Endothelial cell of umbilical vein (primary cell): ENCODE results near the gene IDUA.

Experiments used
- CTCF ChIP-seq, 2 donors: IDR thresholded peaks; 1 replicate in 1 of 2; 2 replicates in 1 of 2; pipeline ENCODE4 v1.5.1; 2011; ENCODE audit warnings: low read length in 2 of 2, mild to moderate bottlenecking in 2 of 2, moderate library complexity in 2 of 2, control low read depth in 1 of 2, inconsistent platforms in 1 of 2, low read depth in 1 of 2; ENCODE audit not compliant: insufficient read depth in 1 of 2; ENCODE audit errors: extremely low read depth in 1 of 2
- EZH2 ChIP-seq: IDR thresholded peaks from 2 replicates; pipeline ENCODE4 v1.6.1; 2012; ENCODE audit warnings: borderline replicate concordance, low read depth, mild to moderate bottlenecking, moderate library complexity, low read length, inconsistent platforms; ENCODE audit not compliant: severe bottlenecking
- POLR2A ChIP-seq: IDR thresholded peaks from 2 replicates; pipeline ENCODE4 v1.6.1; 2012; ENCODE audit warnings: low read depth, mild to moderate bottlenecking, control low read depth, low read length

- TF ChIP-seq CTCF (IDR thresholded peaks at IDR 0.05; ENCODE audit: extremely low read depth in 1 of 2, insufficient read depth in 1 of 2, low read depth in 1 of 2, low read length in 2 of 2), result no peak
- TF ChIP-seq EZH2, result no peak
- no peak for TF ChIP-seq POLR2A
Measured at GRCh38 chr4:955931-956381, 30.9 kb upstream of the IDUA start.
